Choroid plexus epithelial cell (primary cell): ENCODE data around the gene MCOLN3.
A peak's percentile ranks its signal among the peaks of the same experiment; 100 is the strongest.

Experiments used
- DNase-seq: peaks from one replicate; pipeline ENCODE4 v3.0.0-alpha.2; 2010; ENCODE audit warnings: low read depth
- H3K4me3 ChIP-seq: 2 replicates; pipeline ENCODE4 v1.5.1; 2011; ENCODE audit warnings: low read depth, mild to moderate bottlenecking, control low read depth, low read length, moderate library complexity
- TF ChIP-seq, protein P1 (sequence below): conservative IDR thresholded peaks from 2 replicates; pipeline ENCODE4 v1.5.1; 2011; ENCODE audit warnings: low read depth, mild to moderate bottlenecking, control low read depth, inconsistent platforms, low read length, moderate library complexity

MCOLN3 gene

DNA sequence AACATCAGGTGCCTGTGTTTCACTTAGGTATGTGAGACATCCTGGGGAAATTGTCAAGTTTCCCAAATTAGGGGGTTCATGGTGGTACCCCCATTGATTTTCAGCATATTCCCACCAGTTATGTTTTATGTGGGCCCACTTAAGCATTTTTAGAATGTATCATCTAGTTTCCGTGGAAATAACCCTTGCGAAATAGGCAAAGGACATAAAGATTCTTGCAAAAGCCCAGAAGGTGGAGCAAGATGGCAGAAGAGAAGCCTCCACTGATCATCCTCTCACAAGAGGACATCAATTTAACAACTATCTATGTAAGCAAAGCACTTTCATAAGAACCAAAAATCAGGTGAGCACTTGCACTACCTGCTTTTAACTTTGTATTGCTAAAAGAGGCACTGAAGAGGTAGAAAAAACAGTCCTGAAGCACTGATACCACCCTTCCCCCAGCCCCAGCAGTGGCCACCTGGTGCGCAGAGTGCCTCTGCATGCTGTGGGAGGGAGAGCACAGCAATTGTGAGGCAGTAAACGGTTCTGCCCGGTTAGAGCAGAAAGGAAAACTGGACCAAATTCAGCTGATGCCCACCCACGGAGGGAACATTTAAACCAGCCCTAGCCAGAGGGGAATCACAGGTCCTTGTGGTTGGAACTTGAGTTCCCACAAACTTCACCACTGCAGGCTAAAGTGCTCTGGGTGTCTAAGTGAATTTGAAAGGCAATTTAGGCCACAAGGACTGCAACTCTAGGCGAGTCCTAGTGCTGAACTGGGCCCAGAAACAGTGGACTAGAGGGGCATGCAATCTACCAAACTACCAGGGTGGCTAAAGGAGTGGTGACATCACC lies 74.6 kb downstream of the MCOLN3 start:
- TF ChIP-seq, protein P1, sequence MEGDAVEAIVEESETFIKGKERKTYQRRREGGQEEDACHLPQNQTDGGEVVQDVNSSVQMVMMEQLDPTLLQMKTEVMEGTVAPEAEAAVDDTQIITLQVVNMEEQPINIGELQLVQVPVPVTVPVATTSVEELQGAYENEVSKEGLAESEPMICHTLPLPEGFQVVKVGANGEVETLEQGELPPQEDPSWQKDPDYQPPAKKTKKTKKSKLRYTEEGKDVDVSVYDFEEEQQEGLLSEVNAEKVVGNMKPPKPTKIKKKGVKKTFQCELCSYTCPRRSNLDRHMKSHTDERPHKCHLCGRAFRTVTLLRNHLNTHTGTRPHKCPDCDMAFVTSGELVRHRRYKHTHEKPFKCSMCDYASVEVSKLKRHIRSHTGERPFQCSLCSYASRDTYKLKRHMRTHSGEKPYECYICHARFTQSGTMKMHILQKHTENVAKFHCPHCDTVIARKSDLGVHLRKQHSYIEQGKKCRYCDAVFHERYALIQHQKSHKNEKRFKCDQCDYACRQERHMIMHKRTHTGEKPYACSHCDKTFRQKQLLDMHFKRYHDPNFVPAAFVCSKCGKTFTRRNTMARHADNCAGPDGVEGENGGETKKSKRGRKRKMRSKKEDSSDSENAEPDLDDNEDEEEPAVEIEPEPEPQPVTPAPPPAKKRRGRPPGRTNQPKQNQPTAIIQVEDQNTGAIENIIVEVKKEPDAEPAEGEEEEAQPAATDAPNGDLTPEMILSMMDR, result peak; percentile 22
- DNase-seq, result peak; percentile 64
- H3K4me3 ChIP-seq, result no peak overlapping the region

DNA sequence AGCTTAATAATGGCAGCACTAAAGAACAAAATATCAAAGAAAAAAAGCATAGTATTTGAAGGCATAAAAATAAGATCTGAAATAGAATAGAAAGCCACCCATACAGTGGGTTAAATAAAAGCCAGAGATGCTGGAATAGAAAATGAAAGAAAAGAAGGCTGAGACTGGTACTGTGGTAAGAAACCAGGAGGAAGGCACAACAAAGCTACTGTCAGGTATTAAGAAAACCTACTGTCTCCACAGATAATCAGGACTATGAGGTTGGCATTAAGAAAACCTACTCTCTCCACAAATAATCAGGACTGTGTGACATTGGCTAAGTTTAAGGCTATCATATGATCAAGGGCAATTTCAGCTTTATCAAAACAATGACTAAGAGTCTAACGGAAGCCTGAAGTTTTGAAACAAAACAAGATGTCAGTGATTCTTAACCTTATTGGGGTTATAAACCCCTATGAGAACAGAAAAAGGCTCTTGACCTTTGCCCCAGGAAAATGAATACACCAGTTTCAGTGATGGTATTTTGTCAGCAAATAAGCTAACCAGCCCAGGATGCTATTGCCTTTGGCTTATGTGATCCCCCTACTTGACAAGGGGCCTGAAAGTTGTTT lies 75.8 kb downstream of the MCOLN3 start:
- DNase-seq, result peak; percentile 39
- no peak overlapping the region for H3K4me3 ChIP-seq

DNA sequence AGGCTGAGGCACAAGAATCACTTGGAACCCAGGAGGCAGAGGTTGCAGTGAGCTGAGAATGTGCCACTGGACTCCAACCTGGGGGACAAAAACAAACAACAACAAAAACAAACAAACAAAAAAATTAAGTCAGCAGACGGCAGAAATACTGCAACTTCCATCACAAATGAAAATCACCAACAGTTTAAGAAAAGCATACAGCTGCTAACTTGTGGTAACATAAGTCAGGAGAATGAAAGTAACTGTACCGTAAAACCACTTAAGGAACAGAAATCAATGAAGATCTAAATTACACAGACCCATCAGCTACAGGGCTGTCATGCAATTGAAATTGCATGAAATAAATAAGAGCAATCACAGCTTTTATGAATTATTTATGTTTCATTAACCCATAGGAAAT lies 76.3 kb downstream of the MCOLN3 start:
- no peak for DNase-seq
- H3K4me3 ChIP-seq, result no peak overlapping the region
- TF ChIP-seq, protein P1, result no peak

More for the DNA sequence above, 75.8 kb downstream of the MCOLN3 start:
- TF ChIP-seq, protein P1, result no peak

GRCh38 chr1:84969489-84970250 lies 78.6 kb downstream of the MCOLN3 start:
- no peak for DNase-seq
- H3K4me3 ChIP-seq, result no peak overlapping the region
- TF ChIP-seq, protein P1, result no peak

- TF ChIP-seq, protein P1, result no peak
- no peak for DNase-seq
- no peak overlapping the region for H3K4me3 ChIP-seq
These were observed 79.4 kb downstream of the MCOLN3 start for GRCh38 chr1:84968865-84969264.

GRCh38 chr1:84968101-84968500 lies 80.2 kb downstream of the MCOLN3 start:
- no peak for DNase-seq
- TF ChIP-seq, protein P1, result no peak
- H3K4me3 ChIP-seq, result no peak overlapping the region
